Adrenal gland (tissue), 5 donors: ENCODE measurements around the gene MFF.

ENCODE experiments used
- POLR2A ChIP-seq, 2 donors: fragments of 450-650 bp; IDR thresholded peaks; one replicate each; pipeline ENCODE4 v1.6.1; 2017; ENCODE audit warnings: antibody characterized with exemption in 2 of 2, mild to moderate bottlenecking in 2 of 2, moderate library complexity in 1 of 2
- TF ChIP-seq, protein P1 (sequence below), 6 experiments: fragments of 450-650 bp in 4 of 6; fragments of 200-600 bp in 2 of 6; sonication (generic) in 1 of 6; IDR thresholded peaks; 1 replicate in 5 of 6; 2 replicates in 1 of 6; pipeline versions ENCODE4 v1.5.1 to v1.8.0; 2016 to 2021; ENCODE audit warnings: antibody characterized with exemption in 6 of 6, mild to moderate bottlenecking in 2 of 6, moderate library complexity in 1 of 6
- donor health status: DM: no; HTN: no; CAD: no.

DNA sequence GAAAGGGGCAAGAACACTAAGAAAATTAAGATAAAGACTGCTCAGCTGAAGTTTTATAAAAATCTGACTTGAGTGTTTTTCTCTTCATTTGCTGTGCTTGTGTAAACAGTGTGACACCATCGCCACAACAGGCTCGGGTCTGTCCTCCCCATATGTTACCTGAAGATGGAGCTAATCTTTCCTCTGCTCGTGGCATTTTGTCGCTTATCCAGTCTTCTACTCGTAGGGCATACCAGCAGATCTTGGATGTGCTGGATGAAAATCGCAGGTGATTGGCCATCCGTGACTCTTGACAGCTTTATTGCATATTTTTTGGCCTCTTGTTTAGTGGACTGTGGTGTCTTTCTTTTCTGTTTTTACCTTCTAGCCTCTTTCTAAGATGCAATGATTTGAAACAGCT is 22.1 kb downstream of the MFF start:
- TF ChIP-seq, protein P1, sequence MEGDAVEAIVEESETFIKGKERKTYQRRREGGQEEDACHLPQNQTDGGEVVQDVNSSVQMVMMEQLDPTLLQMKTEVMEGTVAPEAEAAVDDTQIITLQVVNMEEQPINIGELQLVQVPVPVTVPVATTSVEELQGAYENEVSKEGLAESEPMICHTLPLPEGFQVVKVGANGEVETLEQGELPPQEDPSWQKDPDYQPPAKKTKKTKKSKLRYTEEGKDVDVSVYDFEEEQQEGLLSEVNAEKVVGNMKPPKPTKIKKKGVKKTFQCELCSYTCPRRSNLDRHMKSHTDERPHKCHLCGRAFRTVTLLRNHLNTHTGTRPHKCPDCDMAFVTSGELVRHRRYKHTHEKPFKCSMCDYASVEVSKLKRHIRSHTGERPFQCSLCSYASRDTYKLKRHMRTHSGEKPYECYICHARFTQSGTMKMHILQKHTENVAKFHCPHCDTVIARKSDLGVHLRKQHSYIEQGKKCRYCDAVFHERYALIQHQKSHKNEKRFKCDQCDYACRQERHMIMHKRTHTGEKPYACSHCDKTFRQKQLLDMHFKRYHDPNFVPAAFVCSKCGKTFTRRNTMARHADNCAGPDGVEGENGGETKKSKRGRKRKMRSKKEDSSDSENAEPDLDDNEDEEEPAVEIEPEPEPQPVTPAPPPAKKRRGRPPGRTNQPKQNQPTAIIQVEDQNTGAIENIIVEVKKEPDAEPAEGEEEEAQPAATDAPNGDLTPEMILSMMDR (IDR thresholded peaks at IDR 0.05), result no peak
- TF ChIP-seq POLR2A (IDR thresholded peaks at IDR 0.05), result no peak
